Measurements from ENCODE around the gene SDF4. TPM values are rescaled to one million over a fixed set of nuclear protein-coding genes. Genes with fewer than 3 reads are reported as not detected.

Gene SDF4
- total and polyA plus RNA-seq, 2 of the 13 experiments (the other 11 are each of a cell fraction or from before 2014, with no cell fraction given) = 80.8 to 107 TPM

GRCh38 chr1:1238702-1239178 is 6.9 kb upstream of the SDF4 start (continued):
- TF ChIP-seq ZNF749 (CRISPR knock-in tag; IDR thresholded peaks at IDR 0.05; ENCODE audit: borderline replicate concordance) (no peak), ARHGAP35 (CRISPR knock-in tag; IDR thresholded peaks at IDR 0.05; ENCODE audit: borderline replicate concordance) (0 out of 2 replicates have a peak, but pooled peaks have one; percentile 11), ZNF253 (CRISPR knock-in tag; IDR thresholded peaks at IDR 0.05; ENCODE audit: borderline replicate concordance) (no peak), ZNF235 (CRISPR knock-in tag; IDR thresholded peaks at IDR 0.05; ENCODE audit: borderline replicate concordance) (peak; percentile 40; the same call in 1 of the 2 replicates), ZNF337 (CRISPR knock-in tag; IDR thresholded peaks at IDR 0.05; ENCODE audit: borderline replicate concordance, low read depth) (peak; percentile 74; the same call in 1 of the 2 replicates), SMC3 (IDR thresholded peaks at IDR 0.05; ENCODE audit: low read length) (no peak), SNRNP70 (IDR thresholded peaks at IDR 0.05; ENCODE audit: low read depth, low read length) (no peak), HIC2 (CRISPR knock-in tag; IDR thresholded peaks at IDR 0.05; ENCODE audit: low read depth) (no peak), ZNF143 (CRISPR knock-in tag; IDR thresholded peaks at IDR 0.05) (no peak), CREB3 (CRISPR knock-in tag; IDR thresholded peaks at IDR 0.05) (0 out of 2 replicates have a peak, but pooled peaks have one; percentile 17), ASH2L (IDR thresholded peaks at IDR 0.05; ENCODE audit: insufficient read length, low read depth, low read length) (no peak), ZNF792 (CRISPR knock-in tag; IDR thresholded peaks at IDR 0.05) (no peak), PRDM15 (CRISPR knock-in tag; IDR thresholded peaks at IDR 0.05) (no peak), TOPORS (CRISPR knock-in tag; IDR thresholded peaks at IDR 0.05) (no peak), ZNF317 (CRISPR knock-in tag; IDR thresholded peaks at IDR 0.05) (no peak; the same call in 1 of the 2 replicates), NFE2L2 (IDR thresholded peaks at IDR 0.05; ENCODE audit: low read length) (no peak), ZBTB20 (CRISPR knock-in tag; IDR thresholded peaks at IDR 0.05; ENCODE audit: borderline replicate concordance, low read depth) (no peak), SAP130 (CRISPR knock-in tag; IDR thresholded peaks at IDR 0.05; ENCODE audit: low read depth) (no peak), ZNF550 (CRISPR knock-in tag; IDR thresholded peaks at IDR 0.05; ENCODE audit: borderline replicate concordance) (no peak), ZMYM3 (CRISPR knock-in tag; IDR thresholded peaks at IDR 0.05) (no peak), HDAC1 (CRISPR knock-in tag; IDR thresholded peaks at IDR 0.05) (no peak), E2F2 (CRISPR knock-in tag; IDR thresholded peaks at IDR 0.05; ENCODE audit: borderline replicate concordance) (no peak), GTF3A (CRISPR knock-in tag; conservative IDR thresholded peaks at IDR 0.05) (no peak)
